OCI-LY1 (cell line): ENCODE data around the gene CFAP61.

Experiments used
- H2AFZ ChIP-seq: fragments of 200-600 bp; sonication (generic), shearing (Covaris generic); 2 replicates; pipeline ENCODE4 v1.6.0; 2014; ENCODE audit warnings: antibody characterized with exemption, mild to moderate bottlenecking, low read length
- H3F3A ChIP-seq: fragments of 200-600 bp; sonication (generic), shearing (Covaris generic); 2 replicates; pipeline ENCODE4 v1.6.0; 2014; ENCODE audit warnings: mild to moderate bottlenecking, antibody characterized with exemption, low read length, moderate library complexity; ENCODE audit not compliant: insufficient read depth
- H3K27ac ChIP-seq: fragments of 200-600 bp; sonication (generic); 2 replicates; pipeline ENCODE4 v1.5.1; 2014; ENCODE audit warnings: low read length, mixed run types, mild to moderate bottlenecking, low read depth; ENCODE audit not compliant: poor library complexity, severe bottlenecking
- H3K27me3 ChIP-seq: fragments of 200-600 bp; sonication (generic); 2 replicates; pipeline ENCODE4 v1.6.0; 2014; ENCODE audit warnings: antibody characterized with exemption, mild to moderate bottlenecking, low read length, moderate library complexity; ENCODE audit not compliant: insufficient read depth
- H3K36me3 ChIP-seq: fragments of 200-600 bp; sonication (generic); 2 replicates; pipeline ENCODE4 v1.6.1; 2014; ENCODE audit warnings: mild to moderate bottlenecking, antibody characterized with exemption, low read length, moderate library complexity, mixed read lengths; ENCODE audit not compliant: insufficient read depth
- H3K4me1 ChIP-seq: fragments of 200-600 bp; sonication (generic); 2 replicates; pipeline ENCODE4 v1.5.1; 2014; ENCODE audit warnings: mild to moderate bottlenecking, low read length, moderate library complexity; ENCODE audit not compliant: insufficient read depth, severe bottlenecking
- H3K4me2 ChIP-seq: fragments of 200-600 bp; sonication (generic), shearing (Covaris generic); 2 replicates; pipeline ENCODE4 v1.6.1; 2014; ENCODE audit warnings: low read length
- H3K4me3 ChIP-seq: fragments of 200-600 bp; sonication (generic); 2 replicates; pipeline ENCODE4 v1.5.1; 2014; ENCODE audit warnings: low read length, low read depth, mild to moderate bottlenecking, mixed read lengths; ENCODE audit not compliant: poor library complexity, severe bottlenecking
- H3K79me2 ChIP-seq: fragments of 200-600 bp; shearing (Covaris generic); 2 replicates; pipeline ENCODE4 v1.6.1; 2016; ENCODE audit warnings: mixed run types, low read length, mixed read lengths; ENCODE audit not compliant: insufficient read depth
- H3K9ac ChIP-seq: fragments of 200-600 bp; sonication (generic), shearing (Covaris generic); 2 replicates; pipeline ENCODE4 v1.6.1; 2014; ENCODE audit warnings: mild to moderate bottlenecking, low read length, mixed read lengths
- H3K9me2 ChIP-seq: fragments of 200-600 bp; sonication (generic), shearing (Covaris generic); 2 replicates; pipeline ENCODE4 v1.6.1; 2014; ENCODE audit warnings: low read depth, mild to moderate bottlenecking, low read length, mixed read lengths
- H3K9me3 ChIP-seq: fragments of 200-600 bp; shearing (Covaris generic); 2 replicates; pipeline ENCODE4 v1.6.1; 2014; ENCODE audit warnings: low read length, mixed read lengths
- H4K20me1 ChIP-seq: fragments of 200-600 bp; sonication (generic), shearing (Covaris generic); 2 replicates; pipeline ENCODE4 v1.6.0; 2016; ENCODE audit warnings: mild to moderate bottlenecking, low read length; ENCODE audit not compliant: insufficient read depth
- EZH2 ChIP-seq: fragments of 200-600 bp; sonication (generic), shearing (Covaris generic); IDR thresholded peaks from 2 replicates; pipeline ENCODE4 v1.8.0; 2017; ENCODE audit warnings: borderline replicate concordance, mixed run types, mild to moderate bottlenecking, antibody characterized with exemption, low read length, moderate library complexity, mixed read lengths
- TF ChIP-seq, protein P1 (sequence below): fragments of 200-600 bp; sonication (generic), shearing (Covaris generic); IDR thresholded peaks from 2 replicates; pipeline ENCODE4 v1.5.1; 2017; ENCODE audit warnings: mild to moderate bottlenecking, antibody characterized with exemption, low read length, moderate library complexity, mixed read lengths

The CFAP61 gene

DNA sequence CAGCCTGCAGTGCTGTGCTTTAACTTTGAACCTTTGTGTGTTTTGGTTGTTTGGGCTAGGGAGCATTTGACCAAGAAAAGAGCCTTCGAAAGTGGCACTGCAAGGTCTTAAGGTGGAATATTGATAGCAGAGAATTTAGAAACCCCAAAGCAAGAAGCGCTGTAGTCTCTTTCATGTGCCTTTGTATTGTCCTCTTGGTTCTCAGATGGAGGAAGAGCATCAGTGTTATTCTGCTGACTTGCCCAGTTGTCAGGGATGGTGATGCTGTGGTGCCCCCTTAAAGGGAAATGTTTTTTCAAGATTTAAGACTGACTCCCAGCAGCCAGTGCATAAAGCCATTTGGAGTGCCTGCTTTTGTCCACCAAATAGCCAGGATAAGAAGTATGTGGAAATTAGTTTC, 212.9 kb downstream of the CFAP61 start:
- Histone ChIP-seq H3K36me3 (no peaks in the 10 kb centered on the region), H2AFZ (no peak overlapping the region), H3K4me1 (no peaks in the 10 kb centered on the region), H3K9me3 (no peaks in the 10 kb centered on the region), H3K9me2 (no peaks in the 10 kb centered on the region), H3K4me3 (no peak overlapping the region), H3K9ac (no peak overlapping the region), H3K27ac (no peak overlapping the region), H3K4me2 (no peak overlapping the region), H3F3A (no peaks in the 10 kb centered on the region), H4K20me1 (no peaks in the 10 kb centered on the region), H3K79me2 (no peaks in the 10 kb centered on the region), H3K27me3 (no peaks in the 10 kb centered on the region)
- TF ChIP-seq EZH2, result no peak
- TF ChIP-seq, protein P1, sequence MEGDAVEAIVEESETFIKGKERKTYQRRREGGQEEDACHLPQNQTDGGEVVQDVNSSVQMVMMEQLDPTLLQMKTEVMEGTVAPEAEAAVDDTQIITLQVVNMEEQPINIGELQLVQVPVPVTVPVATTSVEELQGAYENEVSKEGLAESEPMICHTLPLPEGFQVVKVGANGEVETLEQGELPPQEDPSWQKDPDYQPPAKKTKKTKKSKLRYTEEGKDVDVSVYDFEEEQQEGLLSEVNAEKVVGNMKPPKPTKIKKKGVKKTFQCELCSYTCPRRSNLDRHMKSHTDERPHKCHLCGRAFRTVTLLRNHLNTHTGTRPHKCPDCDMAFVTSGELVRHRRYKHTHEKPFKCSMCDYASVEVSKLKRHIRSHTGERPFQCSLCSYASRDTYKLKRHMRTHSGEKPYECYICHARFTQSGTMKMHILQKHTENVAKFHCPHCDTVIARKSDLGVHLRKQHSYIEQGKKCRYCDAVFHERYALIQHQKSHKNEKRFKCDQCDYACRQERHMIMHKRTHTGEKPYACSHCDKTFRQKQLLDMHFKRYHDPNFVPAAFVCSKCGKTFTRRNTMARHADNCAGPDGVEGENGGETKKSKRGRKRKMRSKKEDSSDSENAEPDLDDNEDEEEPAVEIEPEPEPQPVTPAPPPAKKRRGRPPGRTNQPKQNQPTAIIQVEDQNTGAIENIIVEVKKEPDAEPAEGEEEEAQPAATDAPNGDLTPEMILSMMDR, result no peak

DNA sequence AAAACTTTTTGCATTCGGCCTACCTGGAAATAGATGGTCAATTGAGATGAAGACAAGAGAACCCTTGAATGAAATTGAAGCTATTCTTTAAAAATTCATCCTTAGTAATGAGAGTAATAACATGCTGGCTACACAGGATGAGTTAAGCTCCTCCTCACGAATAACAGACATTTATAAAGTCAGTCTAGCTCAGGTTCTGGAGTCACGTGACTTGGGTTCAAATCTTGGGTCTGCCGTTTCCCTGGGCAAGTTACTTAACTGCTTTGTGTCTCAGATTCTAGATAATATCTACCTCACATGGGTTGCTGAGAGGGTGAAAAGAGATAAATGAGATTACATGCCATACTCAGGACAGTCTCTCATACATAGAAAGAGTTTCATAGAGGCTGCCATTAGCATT, 214.2 kb downstream of the CFAP61 start:
- H3F3A ChIP-seq, result no peaks in the 10 kb centered on the region

DNA sequence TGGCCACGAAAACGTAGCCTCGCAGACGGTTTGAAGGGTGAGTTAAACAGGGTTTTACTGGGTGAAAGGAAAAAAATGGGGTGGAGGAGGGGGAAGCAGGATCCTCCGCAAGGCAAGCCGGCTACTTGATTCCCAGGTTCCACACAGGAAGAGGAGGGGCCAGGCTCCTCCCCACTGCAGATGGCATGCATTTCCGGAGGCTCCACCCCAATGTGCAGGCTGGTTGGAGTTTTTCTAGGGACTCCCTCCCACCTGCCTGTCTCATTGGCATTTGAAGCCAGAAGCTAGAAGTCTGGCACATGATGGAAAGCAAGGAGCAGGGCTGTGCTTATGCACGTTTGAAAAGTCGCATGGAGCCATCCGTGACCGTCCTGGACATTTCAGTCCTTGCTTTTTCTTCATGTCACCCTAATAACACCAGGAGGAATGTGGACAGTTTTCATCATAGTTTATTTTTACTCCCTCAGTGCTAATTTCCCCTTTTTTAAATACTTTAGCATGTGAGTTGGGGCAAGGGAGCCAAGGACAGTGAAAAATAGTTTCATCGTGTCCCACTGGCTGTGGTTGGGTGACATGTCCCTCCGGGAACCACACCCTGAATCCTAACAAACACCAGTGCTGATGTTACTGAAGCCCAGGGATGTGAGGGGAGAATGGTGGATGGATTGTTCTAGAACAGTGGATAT, 215.5 kb downstream of the CFAP61 start:
- H3K4me2 ChIP-seq, result no peak overlapping the region
- no peak overlapping the region for H3K27ac ChIP-seq
- H3K9ac ChIP-seq, result no peak overlapping the region
- H4K20me1 ChIP-seq, result no peaks in the 10 kb centered on the region
- no peak overlapping the region for H2AFZ ChIP-seq
- H3K79me2 ChIP-seq, result no peaks in the 10 kb centered on the region
- no peaks in the 10 kb centered on the region for H3K27me3 ChIP-seq
- H3K4me1 ChIP-seq, result no peaks in the 10 kb centered on the region
- no peaks in the 10 kb centered on the region for H3K9me2 ChIP-seq
- H3K9me3 ChIP-seq, result no peaks in the 10 kb centered on the region
- no peak overlapping the region for H3K4me3 ChIP-seq
- no peaks in the 10 kb centered on the region for H3K36me3 ChIP-seq
- TF ChIP-seq, protein P1, result no peak
- TF ChIP-seq EZH2, result no peak
- no peaks in the 10 kb centered on the region for H3F3A ChIP-seq

More for the DNA sequence above, 214.2 kb downstream of the CFAP61 start:
- Histone ChIP-seq H3K27ac (no peak overlapping the region), H3K36me3 (no peaks in the 10 kb centered on the region), H3K4me3 (no peak overlapping the region), H3K9me2 (no peaks in the 10 kb centered on the region), H3K4me2 (no peak overlapping the region), H3K79me2 (no peaks in the 10 kb centered on the region), H3K9ac (no peak overlapping the region), H4K20me1 (no peaks in the 10 kb centered on the region), H3K27me3 (no peaks in the 10 kb centered on the region), H2AFZ (no peak overlapping the region), H3K9me3 (no peaks in the 10 kb centered on the region), H3K4me1 (no peaks in the 10 kb centered on the region)
- TF ChIP-seq, protein P1, result no peak
- no peak for TF ChIP-seq EZH2
